Fibroblast of the conjunctiva (primary cell): Measurements from ENCODE around the gene LIPE.
"Not testable (repeated sequence)": the region's sequence is repeated elsewhere in the genome, so short reads cannot be mapped to it uniquely, and the experiment has no call there.

Experiments
- DNase-seq: peaks from one replicate; pipeline ENCODE4 v3.0.0-alpha.2; 2010; ENCODE audit warnings: low read depth

Gene LIPE

DNA sequence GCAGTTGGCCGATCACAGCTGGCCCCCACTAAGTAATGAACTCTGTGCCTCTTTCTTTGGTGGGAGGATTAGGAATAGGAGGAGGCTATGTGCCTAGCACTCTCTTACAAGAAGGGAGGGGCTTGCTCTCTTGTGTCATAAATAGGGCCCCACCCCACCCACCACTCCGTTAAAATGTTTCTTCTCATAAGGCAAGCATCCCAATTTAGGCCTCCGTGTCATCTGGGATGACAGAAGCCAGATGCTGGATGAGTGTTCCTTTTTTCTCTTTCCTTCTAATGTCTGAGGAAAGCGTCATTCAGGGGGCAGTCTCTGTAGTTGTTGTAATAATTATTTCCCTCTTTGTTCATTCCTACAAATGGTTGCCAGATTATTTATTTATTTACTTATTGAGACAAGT is at the start of gene LIPE:
Gene LIPE (minus strand): TSS at position 76 of the 400 bp plus-strand sequence. CDS start 239 bp downstream, outside the sequence.
- no peak for DNase-seq

DNA sequence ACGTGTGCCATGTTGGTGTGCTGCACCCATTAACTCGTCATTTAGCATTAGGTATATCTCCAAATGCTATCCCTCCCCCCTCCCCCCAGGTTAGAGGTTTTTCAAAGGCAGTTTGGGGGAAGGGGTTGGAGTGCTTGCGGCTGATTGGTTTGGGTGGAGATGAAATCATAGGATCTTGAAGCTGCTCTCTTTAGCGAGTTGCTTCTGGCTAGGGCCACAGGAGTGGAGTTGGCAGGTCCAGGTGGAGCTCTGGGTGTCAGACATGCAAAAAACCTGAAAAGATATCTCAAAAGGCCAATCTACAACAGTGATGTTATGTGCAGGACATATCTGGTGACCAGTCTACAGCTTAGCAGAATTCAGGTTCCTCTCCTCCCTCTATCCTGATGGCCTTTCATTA is 48.2 kb upstream of the LIPE start:
- no peak for DNase-seq

DNA sequence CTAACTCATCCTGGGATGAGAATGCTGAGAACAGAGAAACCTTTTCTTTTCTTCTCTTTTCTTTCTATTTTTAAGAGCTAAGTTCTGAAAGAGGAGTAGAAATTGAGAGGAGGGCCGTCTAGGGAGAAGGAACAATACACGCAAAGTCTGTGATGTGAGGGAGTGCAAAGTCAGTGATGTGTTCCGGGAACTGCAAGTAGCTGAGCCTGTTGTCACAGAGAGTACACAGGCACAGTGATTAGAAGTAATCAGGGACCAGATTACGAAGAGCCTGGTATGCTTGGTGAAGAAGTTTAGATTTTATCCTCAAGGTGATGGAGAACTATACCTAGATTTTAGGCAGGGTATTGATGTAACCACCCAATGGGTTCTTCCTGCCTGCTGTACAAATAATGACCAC is 47.6 kb upstream of the LIPE start:
- no peak for DNase-seq

DNA sequence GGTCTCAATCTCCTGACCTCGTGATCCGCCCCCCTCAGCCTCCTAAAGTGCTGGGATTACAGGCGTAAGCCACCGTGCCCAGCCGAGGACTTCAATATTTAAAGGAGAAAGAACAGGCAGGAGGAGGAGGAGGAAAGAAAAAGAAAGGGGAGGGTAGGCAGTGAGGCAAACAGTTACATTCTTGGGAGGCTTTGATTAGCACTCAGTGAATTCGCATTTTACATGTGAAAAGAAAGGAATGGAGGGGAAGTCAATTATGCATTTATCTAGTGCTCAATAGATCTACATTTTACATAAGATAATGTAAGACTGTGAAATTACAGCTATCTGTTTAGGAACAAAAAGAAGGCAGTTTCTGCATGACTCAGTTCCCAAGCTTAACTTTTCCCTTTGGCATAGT is 46.5 kb upstream of the LIPE start:
- no peak for DNase-seq

DNA sequence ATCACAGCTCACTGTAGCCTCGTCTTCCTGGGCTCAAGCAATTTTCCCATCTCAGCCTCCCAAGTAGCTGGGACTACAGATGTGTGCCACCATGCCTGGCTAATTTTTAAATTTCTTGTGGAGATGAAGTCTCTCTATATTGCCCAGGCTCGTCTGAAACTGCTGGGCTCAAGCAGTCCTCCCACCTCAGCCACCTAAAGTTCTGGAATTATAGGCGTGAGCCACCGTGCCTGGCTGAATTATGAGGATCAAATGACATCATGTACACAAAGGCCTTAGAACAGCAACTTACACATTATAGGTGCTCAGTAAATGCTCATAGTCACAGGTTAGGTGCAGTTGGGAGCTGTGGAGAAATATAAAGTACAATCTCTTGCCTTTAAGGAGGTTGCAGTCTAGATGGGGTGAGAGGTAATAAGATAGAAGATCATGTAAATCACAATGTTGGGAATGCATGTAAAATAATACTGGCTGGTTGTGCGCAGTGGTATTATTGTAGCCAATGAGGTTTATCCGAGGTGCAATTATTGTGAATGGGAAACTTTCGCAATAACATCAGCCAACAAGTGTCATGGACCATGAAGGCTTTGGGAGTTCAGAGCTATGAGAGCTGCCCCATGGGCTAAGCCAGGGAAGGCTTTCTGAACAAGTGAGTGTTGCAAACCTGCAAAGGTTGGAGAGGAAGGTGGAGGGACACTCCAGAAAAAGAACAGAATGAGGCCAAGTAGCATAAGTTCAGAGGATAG is 45.4 kb upstream of the LIPE start:
- no peak for DNase-seq

GRCh38 chr19:42471554-42472249 is 44.5 kb upstream of the LIPE start:
- DNase-seq = no peak

DNA sequence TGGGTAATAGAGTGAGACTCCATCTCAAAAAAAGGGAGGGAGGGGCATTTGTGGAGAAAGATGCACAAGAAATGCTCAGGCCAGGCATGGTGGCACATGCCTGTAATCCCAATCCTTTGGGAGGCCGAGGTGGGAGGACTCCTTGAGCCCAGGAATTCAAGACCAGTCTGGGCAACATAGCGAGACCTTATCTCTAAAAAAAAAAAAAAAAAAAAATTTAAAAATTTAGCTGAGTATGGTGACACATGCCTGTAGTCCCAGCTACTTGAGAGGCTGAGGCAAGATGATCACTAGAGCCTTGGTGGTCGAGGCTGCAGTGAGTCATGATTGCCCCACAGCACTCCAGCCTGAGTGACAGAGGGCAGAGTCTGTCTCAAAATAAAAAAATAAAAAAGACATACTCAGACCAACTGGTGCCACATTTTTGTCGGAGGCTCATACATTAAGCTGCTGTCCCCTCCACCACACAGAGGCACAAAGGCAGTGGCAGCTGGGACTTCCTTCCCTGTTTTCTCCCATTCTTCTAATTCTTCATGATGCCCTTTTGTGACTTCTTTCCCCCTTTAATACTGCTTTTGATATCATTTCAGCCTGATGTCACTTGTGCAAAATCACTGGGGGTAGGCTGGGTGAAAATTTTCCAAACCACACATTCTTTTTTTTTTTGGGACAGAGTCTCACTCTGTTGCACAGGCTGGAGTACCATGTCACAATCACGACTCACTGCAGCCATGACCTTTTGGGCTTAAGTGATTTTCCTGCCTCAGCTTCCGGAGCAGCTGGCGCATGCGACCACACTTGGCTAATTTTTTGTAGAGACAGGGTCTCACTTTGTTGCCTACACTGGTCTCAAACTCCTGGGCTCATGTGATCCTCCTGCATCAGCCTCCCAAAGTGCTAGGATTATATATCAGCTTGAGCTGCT is 42.4 kb upstream of the LIPE start:
- DNase-seq = no peak

- DNase-seq = peak; percentile 76
Observed at GRCh38 chr19:42468273-42468796, 41.1 kb upstream of the LIPE start.

DNA sequence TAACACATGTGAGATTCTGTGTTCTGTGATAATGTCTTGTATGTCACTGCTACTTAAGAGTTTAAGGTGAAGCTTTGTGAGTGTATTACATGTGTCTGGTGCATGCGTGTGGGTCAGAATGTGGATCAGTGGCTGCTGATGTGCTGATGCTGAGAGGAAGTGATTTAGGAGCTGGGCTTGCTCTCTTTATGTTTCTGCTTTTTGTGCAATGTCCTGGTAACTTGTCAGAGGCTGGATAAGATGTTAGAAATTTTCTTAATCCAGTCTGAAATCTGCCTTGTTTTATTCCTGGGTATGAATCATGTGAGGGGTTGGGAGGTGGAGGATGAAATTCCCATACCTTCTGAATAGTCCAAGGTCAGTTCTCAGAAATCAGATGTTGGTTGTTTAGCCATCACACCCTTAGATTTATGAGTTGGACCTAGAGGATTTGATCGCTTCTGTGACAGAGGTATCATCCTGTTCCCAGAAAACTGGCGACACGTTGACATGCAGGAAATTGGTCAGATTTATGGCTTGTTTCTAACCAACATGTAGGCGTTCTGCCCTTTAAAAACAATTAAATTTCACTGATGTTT is 40.1 kb upstream of the LIPE start:
- DNase-seq = no peak

DNA sequence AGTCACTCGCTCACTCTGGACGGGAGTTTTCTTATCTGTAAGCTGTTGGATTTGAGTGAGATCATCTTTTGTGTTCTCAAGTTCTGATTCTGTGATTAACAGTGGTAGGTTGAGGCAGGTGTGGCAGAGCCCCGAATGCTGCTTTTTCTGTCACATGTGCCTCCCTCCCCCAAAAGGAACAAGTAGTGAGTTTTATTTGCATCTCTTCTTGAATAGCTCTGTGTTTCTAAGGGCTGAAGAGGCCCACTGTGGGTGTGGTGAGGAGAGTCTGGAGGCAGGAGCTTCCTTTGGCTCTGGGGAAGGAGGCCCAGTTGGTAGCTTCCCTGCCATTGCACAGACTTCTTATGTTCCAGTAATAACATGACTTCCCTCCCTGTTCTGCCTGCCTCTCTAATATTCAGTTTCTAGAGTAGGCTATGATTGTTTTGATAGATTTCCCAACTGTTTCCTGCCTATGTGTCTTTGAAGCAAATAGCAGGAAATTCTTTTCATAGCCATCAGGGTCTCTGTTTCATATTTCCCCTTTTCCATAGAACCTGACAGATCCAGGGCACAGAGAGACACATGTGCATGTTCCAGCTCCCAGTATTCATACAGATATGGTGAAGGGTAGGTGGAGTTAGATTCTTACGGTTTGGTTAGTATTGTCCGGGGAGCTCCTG is 39.5 kb upstream of the LIPE start:
- DNase-seq = no peak

DNA sequence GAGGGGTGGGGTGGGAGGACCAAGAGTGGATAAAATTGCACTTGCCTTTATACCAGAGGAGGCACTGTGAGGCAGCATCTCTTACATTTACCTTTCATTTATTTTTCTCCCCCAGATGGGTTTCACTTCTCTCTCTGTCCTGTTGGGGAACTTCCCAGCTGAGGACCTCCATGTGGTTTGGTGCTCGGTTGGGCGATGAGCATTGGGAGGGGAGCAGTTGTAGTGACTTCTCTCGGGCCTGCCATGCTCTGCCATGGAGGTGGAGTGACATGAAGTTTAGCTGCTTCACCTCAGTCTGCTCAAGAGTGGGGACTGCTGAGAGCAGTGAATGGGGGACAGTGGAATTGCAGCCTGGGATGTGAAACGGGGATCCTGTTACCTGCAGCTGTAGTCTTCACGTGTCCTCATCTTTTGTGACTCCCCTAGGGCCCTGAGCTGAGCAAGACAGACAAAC is 38.7 kb upstream of the LIPE start:
- no peak for DNase-seq

DNA sequence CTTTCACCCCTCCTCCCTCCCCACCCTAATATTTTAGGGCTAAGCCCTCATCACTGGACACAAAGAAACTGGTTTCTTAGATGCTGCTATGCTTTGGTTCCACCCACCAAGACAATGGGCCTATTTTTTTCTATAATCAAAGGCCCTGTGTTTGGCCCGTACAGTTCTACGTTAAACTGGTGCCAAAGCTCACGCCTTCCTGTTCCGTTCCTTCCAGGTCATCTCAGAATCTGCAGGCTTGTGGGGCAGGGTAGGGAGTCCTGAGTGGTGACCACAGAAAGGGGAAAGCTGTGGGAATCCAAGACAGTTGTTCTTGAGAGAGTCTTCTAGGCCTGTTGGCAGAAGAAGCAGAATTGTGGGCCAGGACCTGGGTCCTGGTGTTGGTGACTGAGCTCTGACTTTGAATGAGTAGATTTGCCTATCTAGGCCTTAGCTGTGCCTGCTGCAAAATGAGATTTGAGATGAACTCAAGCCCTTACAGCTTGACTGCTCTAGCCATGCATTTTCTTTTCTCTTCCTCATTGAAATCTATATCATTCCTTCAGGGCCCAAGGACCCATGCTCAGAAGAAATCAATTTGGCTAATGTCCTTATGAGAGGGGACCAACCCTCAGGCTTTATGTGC is 34.6 kb upstream of the LIPE start:
- no peak for DNase-seq

- not testable (repeated sequence) for DNase-seq
Observed at GRCh38 chr19:42461231-42461630, 34.0 kb upstream of the LIPE start.

DNA sequence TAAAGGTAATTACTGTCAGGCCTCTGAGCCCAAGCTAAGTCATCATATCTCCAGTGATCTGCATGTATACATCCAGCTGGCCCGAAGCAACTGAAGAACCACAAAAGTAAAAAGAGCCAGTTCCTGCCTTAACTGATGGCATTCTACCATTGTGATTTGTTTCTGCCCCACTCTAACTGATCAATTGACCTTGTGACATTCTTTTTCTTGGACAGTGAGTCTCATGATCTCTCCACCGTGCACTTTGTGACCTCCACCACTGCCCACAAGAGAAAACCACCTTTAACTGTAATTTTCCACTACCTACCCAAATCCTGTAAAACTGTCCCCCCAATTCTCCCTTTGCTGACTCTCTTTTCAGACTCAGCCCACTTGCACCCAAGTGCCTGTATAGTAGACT is 32.7 kb upstream of the LIPE start:
- DNase-seq = no peak

GRCh38 chr19:42455621-42456081 is 28.5 kb upstream of the LIPE start:
- DNase-seq = no peak

DNA sequence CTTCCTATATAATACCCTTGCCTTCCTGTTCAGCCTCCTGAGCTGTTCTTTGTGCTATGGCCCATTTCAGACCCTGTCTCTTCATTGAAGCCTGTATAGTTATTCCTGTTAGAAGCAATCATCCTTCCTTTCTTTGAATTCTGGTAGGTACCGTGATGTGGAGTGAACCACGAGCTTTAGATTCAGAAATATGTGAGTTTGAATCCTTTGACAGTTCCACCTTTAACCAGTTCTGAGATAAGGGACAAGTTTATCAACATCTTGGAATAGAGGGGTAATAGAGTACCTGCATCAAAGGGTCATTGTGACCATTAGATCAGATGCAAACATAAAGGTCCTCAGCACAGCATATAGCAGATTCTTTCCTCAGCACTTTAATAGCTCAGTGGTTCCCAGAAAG is 27.9 kb upstream of the LIPE start:
- no peak for DNase-seq

- no peak for DNase-seq
Observed at GRCh38 chr19:42452590-42452989, 25.4 kb upstream of the LIPE start.

GRCh38 chr19:42450314-42450934 is 23.2 kb upstream of the LIPE start:
- peak; percentile 85 for DNase-seq

- DNase-seq = not testable (repeated sequence)
Observed at GRCh38 chr19:42448306-42448705, 21.1 kb upstream of the LIPE start.

GRCh38 chr19:42445948-42446347 is 18.8 kb upstream of the LIPE start:
- DNase-seq = no peak
